T47D (cell line): Measurements from ENCODE around the gene NANOS2.

ENCODE experiments used
- DNase-seq, 2 experiments: peaks; one replicate each; pipeline versions ENCODE4 v3.0.0 to v3.0.0-alpha.2; 2011 to 2012; ENCODE audit warnings: low read depth in 1 of 2, low spot score in 1 of 2
- JUND ChIP-seq: IDR thresholded peaks from 2 replicates; pipeline ENCODE4 v1.6.1; 2012; ENCODE audit warnings: low read depth
- in situ Hi-C: cut with HindIII; loops from 2 replicates; pipeline ENCODE4 v1.10.0; 2016; ENCODE audit warnings: low sequenced_read_pairs, low pct_unique_long_range_greater_than_20kb

The NANOS2 gene

GRCh38 chr19:45884682-45885555 is 29.7 kb downstream of the NANOS2 start:
- no peak for DNase-seq
- in situ Hi-C loops, result no loop called here
- no peak for TF ChIP-seq JUND

DNA sequence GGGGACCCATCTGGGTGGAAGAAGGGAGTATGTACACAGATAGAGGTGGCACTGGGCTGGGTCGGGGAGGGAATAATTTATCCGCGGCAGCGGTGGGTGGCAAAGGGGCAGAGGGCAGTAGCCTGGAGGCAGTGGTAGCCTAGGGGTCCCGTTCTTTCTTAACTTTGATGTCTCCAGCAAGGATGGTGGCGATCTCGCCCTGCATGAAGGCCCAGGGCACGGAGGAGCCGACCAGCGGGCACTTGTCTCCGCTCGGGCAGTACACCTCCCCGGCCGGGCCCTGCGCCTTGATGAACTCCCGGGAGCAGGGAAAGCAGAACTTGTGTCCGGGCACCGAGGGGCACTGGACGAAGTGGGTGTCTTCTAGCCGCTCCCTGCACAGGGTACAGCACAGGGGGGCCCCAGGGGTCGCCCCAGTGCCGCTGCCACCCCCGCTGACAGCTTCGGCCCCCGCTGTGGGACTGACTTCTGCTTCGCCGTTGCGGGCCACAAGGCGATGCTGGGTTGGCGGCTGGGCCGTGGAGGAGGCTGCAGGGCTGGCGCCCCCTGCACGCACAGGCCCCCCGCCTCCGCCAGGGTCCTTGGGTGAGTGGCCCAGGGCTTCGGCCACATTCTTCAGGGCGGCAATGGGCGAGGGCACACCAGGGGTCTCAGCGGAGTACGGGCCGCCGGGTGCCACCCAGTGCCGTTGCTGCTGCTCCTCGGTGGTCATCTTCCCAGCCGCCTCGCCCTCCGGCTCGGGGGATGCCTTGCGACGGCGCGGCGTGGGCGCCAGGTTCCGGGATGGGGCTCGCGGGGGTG is 30.5 kb downstream of the NANOS2 start:
- in situ Hi-C loops, result no loop called here
- DNase-seq, result no peak
- no peak for TF ChIP-seq JUND

DNA sequence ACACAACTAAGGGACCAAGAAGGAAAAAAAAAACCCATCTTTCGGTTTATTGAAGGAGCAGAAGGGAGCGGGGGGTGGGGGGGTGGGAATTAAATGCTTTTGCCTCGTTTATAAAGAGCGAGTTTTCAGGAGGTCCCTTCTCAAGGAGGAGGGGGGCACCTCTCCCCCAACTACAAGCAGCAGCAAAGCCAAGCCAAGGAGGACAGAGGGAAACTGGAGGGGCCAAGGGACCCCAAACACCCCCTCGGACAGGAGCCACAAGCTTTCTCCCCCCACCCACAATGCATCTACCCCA is 31.0 kb downstream of the NANOS2 start:
- TF ChIP-seq JUND, result no peak
- DNase-seq, result no peak
- in situ Hi-C loops, result no loop called here

GRCh38 chr19:45882652-45883585 is 31.7 kb downstream of the NANOS2 start:
- no peak for TF ChIP-seq JUND
- DNase-seq, result peak in 1 of 2 experiments; percentile 86
- in situ Hi-C loops, result no loop called here

- TF ChIP-seq JUND, result no peak
- DNase-seq, result no peak
- in situ Hi-C loops, result no loop called here
These were observed 32.6 kb downstream of the NANOS2 start for GRCh38 chr19:45881909-45882528.

- in situ Hi-C loops, result no loop called here
- TF ChIP-seq JUND, result no peak
- no peak for DNase-seq
These were observed 33.3 kb downstream of the NANOS2 start for GRCh38 chr19:45881082-45881908.

GRCh38 chr19:45879971-45880370 is 34.6 kb downstream of the NANOS2 start:
- no peak for DNase-seq
- in situ Hi-C loops, result no loop called here
- no peak for TF ChIP-seq JUND

DNA sequence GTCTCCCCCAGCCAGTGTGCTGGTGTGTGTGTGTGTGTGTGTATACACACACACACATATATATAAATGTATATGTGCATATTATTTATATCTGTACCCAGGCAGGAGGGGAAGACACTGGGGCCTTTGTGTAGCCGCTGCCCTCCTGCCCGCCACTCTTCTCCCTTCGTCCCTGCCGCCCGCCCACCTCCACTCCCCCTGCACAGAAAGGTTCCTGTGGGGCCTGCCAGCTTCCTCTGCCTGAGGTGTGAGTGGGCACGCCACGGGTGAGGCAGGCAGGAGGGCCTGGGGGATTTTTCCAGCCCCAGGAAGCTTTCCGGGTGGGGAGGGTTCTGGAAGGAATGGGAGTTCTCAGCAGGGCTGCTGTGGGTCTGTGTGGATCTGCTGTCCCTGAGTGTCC is 35.5 kb downstream of the NANOS2 start:
- DNase-seq, result no peak
- no peak for TF ChIP-seq JUND
- in situ Hi-C loops, result no loop called here

DNA sequence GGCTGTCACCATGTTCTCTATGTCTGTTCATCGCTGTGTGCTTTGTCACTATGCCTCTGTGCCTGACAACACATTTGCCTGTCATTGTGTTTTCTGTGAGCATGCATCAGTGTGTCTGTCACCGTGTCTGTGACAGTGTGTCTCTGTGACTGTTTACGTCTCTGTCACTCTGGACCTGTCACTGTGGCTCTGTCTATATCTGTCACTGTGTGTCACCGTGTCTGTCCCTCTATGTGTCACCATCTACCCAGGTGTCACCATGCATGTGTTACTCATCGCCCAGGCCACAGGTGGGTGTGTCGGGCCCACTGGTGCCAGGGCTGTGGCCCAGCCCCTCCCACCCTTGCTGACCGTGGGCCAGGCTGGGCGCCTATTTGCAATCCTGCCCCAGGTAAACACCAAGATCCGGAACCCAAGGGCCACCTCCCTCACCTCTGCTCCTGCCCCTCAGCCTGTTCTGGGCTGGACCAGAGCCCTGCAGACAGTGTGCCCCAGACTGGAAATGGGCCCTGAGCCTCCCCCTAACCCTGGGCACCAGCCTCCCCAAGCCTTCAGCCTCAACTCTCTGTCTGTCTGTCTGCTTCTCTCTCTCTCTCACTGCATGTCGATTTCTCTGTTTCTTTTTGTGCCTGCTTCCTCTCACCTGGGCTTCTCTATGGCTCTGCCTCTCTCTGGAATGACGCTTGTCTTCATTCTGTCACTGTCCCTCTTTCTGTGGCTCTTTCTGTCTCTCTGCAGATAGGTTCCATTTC is 36.4 kb downstream of the NANOS2 start:
- in situ Hi-C loops, result no loop called here
- DNase-seq, result peak in 1 of 2 experiments; percentile 42
- no peak for TF ChIP-seq JUND

DNA sequence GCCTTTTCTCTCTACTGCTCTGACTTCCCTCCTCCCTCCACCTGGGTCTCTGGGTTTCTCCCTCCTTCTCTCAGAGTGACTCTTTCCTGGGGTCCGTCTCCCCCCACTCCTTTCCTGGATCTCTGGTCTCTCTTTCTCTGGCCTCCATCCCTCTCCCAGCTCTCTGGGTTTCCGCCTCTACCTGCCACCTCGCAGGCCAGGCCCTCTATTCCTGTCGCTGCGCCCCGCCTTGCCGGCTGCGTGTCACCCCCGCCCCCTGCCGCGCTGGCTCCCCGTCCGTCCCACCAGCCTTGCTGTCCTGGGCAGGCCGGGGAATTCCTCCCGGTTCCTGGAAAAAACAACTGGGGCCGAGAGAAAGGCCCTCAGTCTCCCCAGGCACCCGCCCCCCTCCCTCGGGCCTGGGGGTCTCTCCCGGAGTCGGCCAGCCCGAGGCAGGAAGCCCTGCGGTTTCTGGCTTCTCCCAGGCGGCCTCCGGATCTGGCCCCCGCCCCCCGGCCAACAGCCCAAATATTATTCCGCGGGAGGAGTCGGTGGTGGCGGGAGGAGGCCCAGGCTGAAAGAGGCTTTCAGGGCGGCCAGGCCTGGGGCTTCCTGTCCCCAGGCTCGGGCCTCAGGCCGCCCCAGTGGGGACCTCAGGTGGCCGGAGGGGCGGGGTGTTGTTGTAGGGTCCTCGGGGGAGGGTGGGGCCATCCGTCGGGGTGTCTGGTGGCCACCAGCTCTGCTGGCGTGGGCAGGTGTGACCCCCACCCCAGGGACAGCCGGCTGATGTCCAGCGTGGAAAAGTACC is 38.0 kb downstream of the NANOS2 start:
- no peak for DNase-seq
- in situ Hi-C loops, result no loop called here
- TF ChIP-seq JUND, result no peak
